ENCODE measurements around the gene ZNF276.

GRCh38 chr16:89723279-89724250 is 2.2 kb downstream of the ZNF276 start:
- TF ChIP-seq CTCF (IDR thresholded peaks at IDR 0.05; ENCODE audit: borderline replicate concordance, extremely low read depth, low read length, poor library complexity, severe bottlenecking) (no peak), EZH2 (IDR thresholded peaks at IDR 0.05; ENCODE audit: borderline replicate concordance, low read depth, low read length, severe bottlenecking) (no peak)
